C4-2B (cell line): ENCODE measurements around the gene PRM1.

Experiments used
- H3K27ac ChIP-seq: fragments of 450-650 bp; 2 replicates; pipeline ENCODE4 v1.5.1; 2017
- ZFX ChIP-seq: fragments of 450-650 bp; IDR thresholded peaks from 2 replicates; pipeline ENCODE4 v1.6.1; 2017
- TF ChIP-seq, protein P1 (sequence below): fragments of 450-650 bp; conservative IDR thresholded peaks from 2 replicates; pipeline ENCODE4 v1.5.1; 2017; ENCODE audit warnings: mild to moderate bottlenecking

The PRM1 gene

GRCh38 chr16:11283820-11284248, 2.7 kb upstream of the PRM1 start:
- TF ChIP-seq, protein P1, sequence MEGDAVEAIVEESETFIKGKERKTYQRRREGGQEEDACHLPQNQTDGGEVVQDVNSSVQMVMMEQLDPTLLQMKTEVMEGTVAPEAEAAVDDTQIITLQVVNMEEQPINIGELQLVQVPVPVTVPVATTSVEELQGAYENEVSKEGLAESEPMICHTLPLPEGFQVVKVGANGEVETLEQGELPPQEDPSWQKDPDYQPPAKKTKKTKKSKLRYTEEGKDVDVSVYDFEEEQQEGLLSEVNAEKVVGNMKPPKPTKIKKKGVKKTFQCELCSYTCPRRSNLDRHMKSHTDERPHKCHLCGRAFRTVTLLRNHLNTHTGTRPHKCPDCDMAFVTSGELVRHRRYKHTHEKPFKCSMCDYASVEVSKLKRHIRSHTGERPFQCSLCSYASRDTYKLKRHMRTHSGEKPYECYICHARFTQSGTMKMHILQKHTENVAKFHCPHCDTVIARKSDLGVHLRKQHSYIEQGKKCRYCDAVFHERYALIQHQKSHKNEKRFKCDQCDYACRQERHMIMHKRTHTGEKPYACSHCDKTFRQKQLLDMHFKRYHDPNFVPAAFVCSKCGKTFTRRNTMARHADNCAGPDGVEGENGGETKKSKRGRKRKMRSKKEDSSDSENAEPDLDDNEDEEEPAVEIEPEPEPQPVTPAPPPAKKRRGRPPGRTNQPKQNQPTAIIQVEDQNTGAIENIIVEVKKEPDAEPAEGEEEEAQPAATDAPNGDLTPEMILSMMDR: no peak
- no peak for TF ChIP-seq ZFX
- H3K27ac ChIP-seq: no peak overlapping the region

DNA sequence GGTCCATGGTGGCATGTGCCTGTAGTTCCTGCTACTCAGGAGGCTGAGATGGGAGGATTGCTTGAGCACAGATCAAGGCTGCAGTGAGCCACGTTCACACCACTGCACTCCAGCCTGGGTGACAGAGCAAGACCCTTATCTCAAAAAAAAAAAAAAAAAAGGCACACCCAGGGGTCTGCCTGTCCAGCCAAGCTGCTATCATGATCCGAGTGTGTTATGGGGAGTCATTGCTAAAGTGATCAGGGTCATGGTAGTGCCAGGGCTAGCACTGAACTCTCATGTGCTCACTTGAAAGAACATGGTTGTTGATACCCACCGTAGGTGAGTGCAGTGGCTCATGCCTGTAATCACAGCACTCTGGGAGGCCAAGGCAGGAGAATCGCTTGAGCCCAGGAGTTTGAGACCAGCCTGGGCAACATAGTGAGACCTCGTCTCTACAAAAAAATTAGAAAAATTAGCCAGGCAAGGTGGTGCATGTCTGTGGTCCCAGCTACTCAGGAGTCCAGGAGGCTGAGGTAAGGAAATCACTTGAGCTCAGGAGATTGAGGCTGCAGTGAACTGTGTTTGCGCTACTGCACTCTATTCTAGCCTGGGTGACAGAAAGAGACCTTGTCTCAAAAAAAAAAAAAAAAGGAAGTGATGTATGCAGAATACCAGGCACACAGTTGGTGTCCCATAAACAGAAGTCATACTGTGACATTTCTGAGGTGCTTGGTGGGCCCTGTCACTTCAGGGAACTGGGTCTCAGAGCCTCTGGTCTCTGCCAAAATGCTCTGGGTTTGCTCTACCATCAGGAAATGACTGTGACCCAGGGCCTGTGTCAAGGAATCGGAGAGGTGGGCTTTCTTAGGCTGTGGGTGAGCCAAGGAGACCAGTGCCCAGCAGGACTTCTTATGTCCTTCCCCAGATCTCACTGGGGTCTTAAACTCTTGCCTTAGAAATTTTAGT, 2.2 kb downstream of the PRM1 start:
- no peak for TF ChIP-seq ZFX
- TF ChIP-seq, protein P1: no peak

DNA sequence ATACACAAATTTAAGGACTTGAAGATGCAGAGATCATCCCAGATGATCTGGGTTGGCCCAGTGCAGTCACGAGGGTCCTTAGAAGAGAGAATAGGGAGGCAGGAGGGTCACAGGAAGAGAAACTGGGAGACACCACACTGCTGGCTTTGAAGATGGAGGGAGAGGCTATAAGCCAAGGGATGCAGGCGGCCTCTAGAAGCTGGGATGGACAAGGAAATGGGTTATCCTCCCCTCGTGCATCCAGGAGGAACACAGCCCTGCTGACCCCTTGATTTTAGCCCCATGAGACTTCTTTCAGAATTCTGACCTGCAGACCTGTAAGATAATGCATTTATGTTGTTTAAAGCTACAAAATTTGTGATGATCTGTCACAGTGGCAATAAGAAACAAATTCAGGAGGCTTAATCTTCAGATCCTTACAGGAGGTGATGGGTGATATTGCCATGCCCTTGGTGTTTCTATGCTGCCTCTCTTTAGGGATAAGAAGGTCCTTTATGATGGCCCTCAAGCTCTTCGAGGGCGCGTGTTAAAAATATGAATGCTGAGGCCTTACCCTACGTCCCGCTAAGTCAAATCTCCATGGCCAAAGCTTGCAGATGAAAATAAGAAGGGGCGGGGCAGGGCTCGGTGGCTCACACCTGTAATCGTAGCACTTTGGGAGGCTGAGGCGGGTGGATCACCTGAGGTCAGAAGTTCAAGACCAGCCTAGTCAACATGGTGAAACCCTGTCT, 3.4 kb downstream of the PRM1 start:
- H3K27ac ChIP-seq: no peak overlapping the region
- TF ChIP-seq, protein P1: no peak
- TF ChIP-seq ZFX: no peak

More for the DNA sequence above, 2.2 kb downstream of the PRM1 start:
- H3K27ac ChIP-seq: no peak overlapping the region

DNA sequence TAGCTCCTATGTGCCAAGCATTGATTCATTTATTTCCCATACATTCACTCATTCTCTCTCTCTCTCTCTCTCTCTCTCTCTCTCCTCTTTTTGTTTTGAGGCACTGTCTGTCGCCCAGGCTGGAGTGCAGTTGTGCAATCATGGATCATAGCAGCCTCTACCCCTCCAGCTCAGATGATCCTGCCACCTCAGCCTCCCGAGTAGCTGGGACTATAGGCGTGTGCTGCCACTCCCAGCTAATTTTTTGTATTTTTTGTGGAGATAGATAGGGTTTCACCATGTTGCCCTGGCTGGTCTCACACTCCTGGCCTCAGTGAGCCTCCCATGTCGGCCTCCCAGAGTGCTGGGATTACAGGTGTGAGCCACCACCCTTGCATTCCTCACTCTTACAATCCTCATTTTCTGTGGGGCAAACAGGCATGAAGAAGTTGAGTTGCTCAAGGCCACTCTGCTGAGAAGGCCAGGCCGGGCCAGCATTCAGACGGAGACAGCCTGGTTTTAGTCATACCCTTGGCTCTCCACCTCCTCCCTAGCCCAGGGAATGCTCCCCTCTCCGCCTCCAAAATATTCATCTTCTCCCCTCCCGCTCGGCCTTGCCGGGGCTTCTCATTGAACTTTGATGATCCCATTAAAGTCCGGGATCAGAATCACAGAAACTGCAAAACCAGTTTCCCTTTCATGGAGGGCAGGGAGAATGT, 4.1 kb downstream of the PRM1 start:
- no peak for TF ChIP-seq ZFX
- TF ChIP-seq, protein P1: no peak
- no peak overlapping the region for H3K27ac ChIP-seq

- no peak for TF ChIP-seq ZFX
- TF ChIP-seq, protein P1: no peak
Observed at GRCh38 chr16:11276143-11276895, 4.8 kb downstream of the PRM1 start, which contains the start of gene PRM2. Gene PRM2, minus strand, starts transcription at chr16:11276480. Its CDS starts 110 bp downstream, at chr16:11276370.

DNA sequence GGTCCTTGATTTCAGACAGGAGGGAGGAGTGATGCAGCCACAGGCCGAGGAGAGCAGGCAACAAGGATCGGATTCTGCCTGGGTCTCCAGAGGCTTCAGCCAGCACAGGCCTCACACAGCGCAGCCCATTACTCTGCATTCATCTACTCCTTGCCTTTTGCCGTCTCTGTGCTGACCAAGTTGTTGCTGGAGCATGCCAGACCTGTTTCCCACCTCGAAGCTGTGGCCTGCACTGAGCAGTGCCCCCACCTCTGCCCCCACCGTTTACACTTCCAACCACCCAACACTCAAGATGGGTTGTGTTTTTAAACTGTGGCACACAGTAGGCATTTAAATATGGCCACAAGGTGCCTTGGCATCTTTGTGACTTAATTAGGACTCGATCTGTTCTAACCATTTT, 6.2 kb downstream of the PRM1 start:
- H3K27ac ChIP-seq: no peak overlapping the region
- no peak for TF ChIP-seq ZFX
- TF ChIP-seq, protein P1: no peak

More at GRCh38 chr16:11276143-11276895, 4.8 kb downstream of the PRM1 start, which contains the start of gene PRM2:
- no peak within 1 kb of the TSS for H3K27ac ChIP-seq
